ENCODE data around the gene PGA3.
"Not testable (repeated sequence)": the region's sequence is repeated elsewhere in the genome, so short reads cannot be mapped to it uniquely, and the experiment has no call there.

PGA3 gene

DNA sequence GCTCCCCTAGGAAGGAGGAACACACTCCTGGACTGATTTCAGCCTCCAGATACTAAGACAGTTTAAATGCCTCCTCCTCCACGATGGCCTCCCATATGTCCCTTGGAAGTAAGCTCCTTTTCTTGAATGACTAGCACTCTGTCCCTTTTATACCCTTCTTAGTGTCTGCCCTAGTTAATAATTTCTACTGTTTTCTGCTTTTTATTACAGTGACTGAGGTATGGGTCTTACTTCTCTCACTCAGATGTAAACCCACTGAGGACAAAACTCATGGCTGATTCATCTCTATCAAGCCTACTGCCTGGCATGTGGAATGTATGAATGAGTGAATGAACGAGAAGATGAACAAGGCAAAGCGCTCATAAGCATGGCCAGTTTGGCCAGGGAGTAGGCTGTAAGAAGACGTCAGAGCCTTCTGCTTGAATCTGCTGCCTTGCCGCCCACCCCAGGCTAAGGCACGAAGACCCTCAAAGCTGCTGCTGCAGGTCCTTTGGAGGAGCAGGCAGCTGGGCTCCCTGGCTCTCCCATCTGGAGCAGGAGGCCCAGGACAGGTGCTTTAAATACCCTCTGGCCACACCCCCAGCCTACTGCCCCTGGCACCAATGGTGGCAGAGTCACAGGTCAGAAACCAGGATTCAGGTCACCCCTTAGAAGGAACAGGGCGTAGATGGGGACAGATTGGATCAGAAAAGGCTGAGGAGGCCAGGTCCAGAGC is 8.2 kb upstream of the PGA3 start:
- Histone ChIP-seq H2BK120ac (ENCODE audit: low read depth, low read length) (no peak overlapping the region), H3K27me3 (ENCODE audit: insufficient read depth, low read length, poor library complexity) (no peaks in the 10 kb centered on the region), H3K79me1 (ENCODE audit: low read length) (no peaks in the 10 kb centered on the region), H3K56ac (ENCODE audit: low read length) (no peak overlapping the region), H2BK5ac (ENCODE audit: low read length) (no peak overlapping the region), H3K4me2 (ENCODE audit: low read length) (no peak overlapping the region), H3K18ac (ENCODE audit: low read length) (no peak overlapping the region), H3K4ac (ENCODE audit: low read depth, low read length) (no peak overlapping the region), H3K4me3 (ENCODE audit: low read length) (no peak overlapping the region), H3K4me1 (ENCODE audit: control insufficient read depth, low read depth, low read length) (no peaks in the 10 kb centered on the region), H2AK5ac (ENCODE audit: low read length) (no peak overlapping the region), H2BK15ac (replicated peaks; ENCODE audit: low read depth) (no peak overlapping the region), H3K79me2 (ENCODE audit: control insufficient read depth, insufficient read depth, low read length) (no peaks in the 10 kb centered on the region), H3K23ac (ENCODE audit: low read length) (no peak overlapping the region), H3K27ac (ENCODE audit: low read depth, low read length) (no peak overlapping the region), H4K5ac (ENCODE audit: low read length) (no peak overlapping the region), H3K9ac (ENCODE audit: low read length) (no peak overlapping the region), H3K36me3 (ENCODE audit: control insufficient read depth, insufficient read depth, low read length) (no peaks in the 10 kb centered on the region), H4K8ac (ENCODE audit: low read depth, low read length) (no peak overlapping the region)
- WGBS (ENCODE audit: extremely low coverage, insufficient coverage, low lambda C conversion rate), result no CpG with 5 or more reads among the region's 7 CpGs
- DNase-seq, result no peak

DNA sequence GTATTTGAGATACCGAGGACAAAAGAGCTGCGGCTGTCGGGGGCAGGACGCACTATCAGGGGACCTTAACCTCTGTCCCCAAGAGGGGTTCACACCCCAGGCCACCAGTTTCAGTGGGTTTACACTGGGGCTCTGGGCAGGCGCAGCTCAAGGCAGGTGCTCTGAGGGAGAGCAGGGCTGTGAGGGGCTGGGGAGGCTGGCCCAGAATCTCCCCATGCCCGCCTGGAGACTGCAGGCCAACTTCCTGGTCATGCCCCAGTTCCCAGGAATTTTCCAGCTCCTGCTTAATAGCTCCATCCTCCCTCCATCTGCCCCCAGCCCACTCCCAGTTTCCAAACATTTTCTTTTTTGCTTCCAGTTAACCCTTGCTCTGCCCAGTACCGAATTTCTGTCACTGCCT is 7.6 kb upstream of the PGA3 start:
- Histone ChIP-seq H3K27ac (ENCODE audit: low read depth, low read length) (no peak overlapping the region), H2AK5ac (ENCODE audit: low read length) (no peak overlapping the region), H2BK120ac (ENCODE audit: low read depth, low read length) (no peak overlapping the region), H2BK5ac (ENCODE audit: low read length) (no peak overlapping the region), H3K79me1 (ENCODE audit: low read length) (no peaks in the 10 kb centered on the region), H3K27me3 (ENCODE audit: insufficient read depth, low read length, poor library complexity) (no peaks in the 10 kb centered on the region), H2BK15ac (replicated peaks; ENCODE audit: low read depth) (no peak overlapping the region), H3K4me1 (ENCODE audit: control insufficient read depth, low read depth, low read length) (no peaks in the 10 kb centered on the region), H3K4ac (ENCODE audit: low read depth, low read length) (no peak overlapping the region), H3K4me2 (ENCODE audit: low read length) (no peak overlapping the region), H3K23ac (ENCODE audit: low read length) (no peak overlapping the region), H3K79me2 (ENCODE audit: control insufficient read depth, insufficient read depth, low read length) (no peaks in the 10 kb centered on the region), H3K18ac (ENCODE audit: low read length) (no peak overlapping the region), H4K8ac (ENCODE audit: low read depth, low read length) (no peak overlapping the region), H3K36me3 (ENCODE audit: control insufficient read depth, insufficient read depth, low read length) (no peaks in the 10 kb centered on the region), H3K9ac (ENCODE audit: low read length) (no peak overlapping the region), H4K5ac (ENCODE audit: low read length) (no peak overlapping the region), H3K56ac (ENCODE audit: low read length) (no peak overlapping the region), H3K4me3 (ENCODE audit: low read length) (no peak overlapping the region)
- WGBS (ENCODE audit: extremely low coverage, insufficient coverage, low lambda C conversion rate), result no CpG with 5 or more reads among the region's 7 CpGs
- no peak for DNase-seq

DNA sequence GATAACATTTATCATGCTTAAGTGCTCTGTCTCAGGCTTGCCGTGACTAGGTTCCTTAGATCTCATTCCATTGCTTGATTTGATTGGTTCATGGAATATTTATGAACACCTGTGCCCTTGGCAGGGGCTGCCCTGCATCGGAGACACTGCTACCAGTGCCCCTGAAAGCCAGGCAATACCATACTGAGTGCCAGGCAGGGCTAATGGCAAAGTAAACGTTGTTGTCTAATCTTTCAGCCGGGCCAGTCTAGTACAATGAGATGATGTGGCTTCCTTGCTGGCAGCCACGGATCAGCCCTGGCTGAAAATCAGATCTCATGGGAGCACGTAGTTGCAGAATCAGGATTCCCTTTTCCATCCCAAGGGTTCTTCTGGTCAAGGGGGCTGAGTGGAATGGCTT is 5.0 kb upstream of the PGA3 start:
- Histone ChIP-seq H3K18ac (ENCODE audit: low read length) (no peak overlapping the region), H3K27ac (ENCODE audit: low read depth, low read length) (no peak overlapping the region), H2BK15ac (replicated peaks; ENCODE audit: low read depth) (no peak overlapping the region), H2BK5ac (ENCODE audit: low read length) (no peak overlapping the region), H4K8ac (ENCODE audit: low read depth, low read length) (no peak overlapping the region), H2BK120ac (ENCODE audit: low read depth, low read length) (no peak overlapping the region), H3K9ac (ENCODE audit: low read length) (no peak overlapping the region), H3K4me3 (ENCODE audit: low read length) (no peak overlapping the region), H3K36me3 (ENCODE audit: control insufficient read depth, insufficient read depth, low read length) (no peaks in the 10 kb centered on the region), H3K4me2 (ENCODE audit: low read length) (no peak overlapping the region), H3K79me1 (ENCODE audit: low read length) (no peaks in the 10 kb centered on the region), H3K56ac (ENCODE audit: low read length) (no peak overlapping the region), H3K4me1 (ENCODE audit: control insufficient read depth, low read depth, low read length) (no peaks in the 10 kb centered on the region), H3K79me2 (ENCODE audit: control insufficient read depth, insufficient read depth, low read length) (no peaks in the 10 kb centered on the region), H3K4ac (ENCODE audit: low read depth, low read length) (no peak overlapping the region), H3K27me3 (ENCODE audit: insufficient read depth, low read length, poor library complexity) (no peaks in the 10 kb centered on the region), H2AK5ac (ENCODE audit: low read length) (no peak overlapping the region), H3K23ac (ENCODE audit: low read length) (no peak overlapping the region), H4K5ac (ENCODE audit: low read length) (no peak overlapping the region)
- no CpG with 5 or more reads among the region's 6 CpGs for WGBS (ENCODE audit: extremely low coverage, insufficient coverage, low lambda C conversion rate)
- no peak for DNase-seq

DNA sequence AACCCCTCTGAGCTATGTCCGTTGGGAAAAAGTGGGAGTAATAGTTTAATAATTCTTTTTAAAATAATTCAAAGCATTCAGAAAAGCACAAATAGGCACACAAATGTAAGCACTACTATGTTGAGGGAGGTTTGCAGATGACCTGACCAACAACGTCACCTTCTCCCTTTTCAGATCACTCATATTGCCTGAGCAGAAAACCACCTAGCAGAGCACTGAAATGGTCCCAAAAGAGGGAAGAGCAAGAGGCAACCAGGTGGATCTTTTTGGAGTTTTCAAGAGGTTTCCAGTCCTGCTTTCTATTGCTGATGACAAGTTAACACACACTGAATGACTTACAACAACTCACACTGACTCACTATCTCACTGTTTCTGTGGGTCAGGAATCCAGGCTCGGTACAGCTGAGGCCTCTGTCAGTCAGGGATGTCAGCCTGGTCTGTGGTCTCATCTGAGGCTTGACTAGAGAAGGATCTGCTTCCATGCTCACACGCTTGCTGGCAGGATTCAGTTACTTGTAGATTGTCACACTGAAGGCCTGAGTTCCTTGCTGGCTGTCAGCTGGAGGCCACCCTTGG is 4.3 kb upstream of the PGA3 start:
- no peak overlapping the region for H3K56ac ChIP-seq (ENCODE audit: low read length)
- H2BK15ac ChIP-seq (replicated peaks; ENCODE audit: low read depth), result no peak overlapping the region
- no peak overlapping the region for H3K4me2 ChIP-seq (ENCODE audit: low read length)
- no peak overlapping the region for H3K18ac ChIP-seq (ENCODE audit: low read length)
- no CpG with 5 or more reads among the region's 4 CpGs for WGBS (ENCODE audit: extremely low coverage, insufficient coverage, low lambda C conversion rate)
- no peaks in the 10 kb centered on the region for H3K79me2 ChIP-seq (ENCODE audit: control insufficient read depth, insufficient read depth, low read length)
- no peak overlapping the region for H2BK5ac ChIP-seq (ENCODE audit: low read length)
- no peak overlapping the region for H2AK5ac ChIP-seq (ENCODE audit: low read length)
- H3K23ac ChIP-seq (ENCODE audit: low read length), result no peak overlapping the region
- DNase-seq, result no peak
- H2BK120ac ChIP-seq (ENCODE audit: low read depth, low read length), result no peak overlapping the region
- H3K79me1 ChIP-seq (ENCODE audit: low read length), result no peaks in the 10 kb centered on the region
- H3K9ac ChIP-seq (ENCODE audit: low read length), result no peak overlapping the region
- no peak overlapping the region for H3K27ac ChIP-seq (ENCODE audit: low read depth, low read length)
- H3K27me3 ChIP-seq (ENCODE audit: insufficient read depth, low read length, poor library complexity), result no peaks in the 10 kb centered on the region
- no peak overlapping the region for H3K4ac ChIP-seq (ENCODE audit: low read depth, low read length)
- no peak overlapping the region for H4K8ac ChIP-seq (ENCODE audit: low read depth, low read length)
- no peaks in the 10 kb centered on the region for H3K4me1 ChIP-seq (ENCODE audit: control insufficient read depth, low read depth, low read length)
- no peak overlapping the region for H3K4me3 ChIP-seq (ENCODE audit: low read length)
- H4K5ac ChIP-seq (ENCODE audit: low read length), result no peak overlapping the region
- no peaks in the 10 kb centered on the region for H3K36me3 ChIP-seq (ENCODE audit: control insufficient read depth, insufficient read depth, low read length)

DNA sequence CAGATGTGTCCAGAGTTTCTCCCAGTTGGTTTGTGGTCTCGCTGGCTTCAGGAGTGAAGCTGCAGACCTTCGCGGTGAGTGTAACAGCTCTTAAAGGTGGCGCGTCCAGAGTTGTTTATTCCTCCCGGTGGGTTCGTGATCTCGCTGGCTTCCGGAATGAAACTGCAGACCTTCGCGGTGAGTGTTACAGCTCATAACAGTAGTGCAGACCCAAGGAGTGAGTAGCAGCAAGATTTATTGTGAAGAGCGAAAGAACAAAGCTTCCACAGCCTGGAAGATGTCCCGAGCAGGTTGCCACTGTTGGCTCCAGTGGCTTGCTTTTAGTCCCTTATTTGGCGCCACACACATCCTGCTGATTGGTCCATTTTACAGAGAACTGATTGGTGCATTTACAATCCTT is 1.8 kb upstream of the PGA3 start:
- Histone ChIP-seq H3K56ac (ENCODE audit: low read length) (no peak overlapping the region), H2BK120ac (ENCODE audit: low read depth, low read length) (no peak overlapping the region), H3K4me3 (ENCODE audit: low read length) (no peak overlapping the region), H3K18ac (ENCODE audit: low read length) (no peak overlapping the region), H2AK5ac (ENCODE audit: low read length) (no peak overlapping the region), H3K4ac (ENCODE audit: low read depth, low read length) (no peak overlapping the region), H3K4me2 (ENCODE audit: low read length) (no peak overlapping the region), H2BK5ac (ENCODE audit: low read length) (no peak overlapping the region), H3K4me1 (ENCODE audit: control insufficient read depth, low read depth, low read length) (no peaks in the 10 kb centered on the region), H2BK15ac (replicated peaks; ENCODE audit: low read depth) (no peak overlapping the region), H3K27ac (ENCODE audit: low read depth, low read length) (no peak overlapping the region), H3K27me3 (ENCODE audit: insufficient read depth, low read length, poor library complexity) (no peaks in the 10 kb centered on the region), H3K9ac (ENCODE audit: low read length) (no peak overlapping the region), H3K79me2 (ENCODE audit: control insufficient read depth, insufficient read depth, low read length) (no peaks in the 10 kb centered on the region), H4K8ac (ENCODE audit: low read depth, low read length) (no peak overlapping the region), H3K23ac (ENCODE audit: low read length) (no peak overlapping the region), H3K36me3 (ENCODE audit: control insufficient read depth, insufficient read depth, low read length) (no peaks in the 10 kb centered on the region), H3K79me1 (ENCODE audit: low read length) (no peaks in the 10 kb centered on the region), H4K5ac (ENCODE audit: low read length) (no peak overlapping the region)
- no CpG with 5 or more reads among the region's 14 CpGs for WGBS (ENCODE audit: extremely low coverage, insufficient coverage, low lambda C conversion rate)
- no peak for DNase-seq

DNA sequence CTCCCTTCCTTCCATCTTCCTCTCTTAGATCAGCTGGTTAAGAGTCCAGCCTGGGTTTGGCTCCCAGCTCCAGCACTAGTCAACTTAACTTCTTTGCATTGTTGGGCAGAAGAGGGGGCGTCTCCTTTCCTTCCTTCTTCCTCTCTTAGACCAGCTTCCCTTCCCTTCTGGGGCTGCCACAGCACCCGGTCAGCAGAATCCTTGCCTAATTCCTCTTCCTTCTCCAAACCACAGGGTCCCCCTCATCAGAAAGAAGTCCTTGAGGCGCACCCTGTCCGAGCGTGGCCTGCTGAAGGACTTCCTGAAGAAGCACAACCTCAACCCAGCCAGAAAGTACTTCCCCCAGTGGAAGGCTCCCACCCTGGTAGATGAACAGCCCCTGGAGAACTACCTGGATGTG is 558 bp downstream of the PGA3 start:
- H2BK15ac ChIP-seq (replicated peaks; ENCODE audit: low read depth); H3K79me2 ChIP-seq (ENCODE audit: control insufficient read depth, insufficient read depth, low read length); H3K79me1 ChIP-seq (ENCODE audit: low read length); H2AK5ac ChIP-seq (ENCODE audit: low read length); H2BK5ac ChIP-seq (ENCODE audit: low read length); H2BK120ac ChIP-seq (ENCODE audit: low read depth, low read length); H4K8ac ChIP-seq (ENCODE audit: low read depth, low read length); H3K36me3 ChIP-seq (ENCODE audit: control insufficient read depth, insufficient read depth, low read length); H3K18ac ChIP-seq (ENCODE audit: low read length); H3K23ac ChIP-seq (ENCODE audit: low read length); H4K5ac ChIP-seq (ENCODE audit: low read length); H3K4me3 ChIP-seq (ENCODE audit: low read length); H3K4me2 ChIP-seq (ENCODE audit: low read length); DNase-seq; H3K9ac ChIP-seq (ENCODE audit: low read length); H3K4me1 ChIP-seq (ENCODE audit: control insufficient read depth, low read depth, low read length); H3K27ac ChIP-seq (ENCODE audit: low read depth, low read length); H3K56ac ChIP-seq (ENCODE audit: low read length); H3K4ac ChIP-seq (ENCODE audit: low read depth, low read length); H3K27me3 ChIP-seq (ENCODE audit: insufficient read depth, low read length, poor library complexity): not testable (repeated sequence)
- WGBS (ENCODE audit: extremely low coverage, insufficient coverage, low lambda C conversion rate), result no CpG with 5 or more reads among the region's 5 CpGs
